Activated naive CD8-positive, alpha-beta T cell treated with anti-CD3 and anti-CD28 coated beads, Interleukin-2, amount 50 U/mL, for 16 hours (primary cell): ENCODE data around the gene NEDD4.
"Not testable (repeated sequence)": the region's sequence is repeated elsewhere in the genome, so short reads cannot be mapped to it uniquely, and the experiment has no call there.

Experiments used
- DNase-seq: peaks from one replicate; pipeline ENCODE4 v3.0.0-alpha.2; 2020; ENCODE audit warnings: low read depth, low spot score

Gene NEDD4

DNA sequence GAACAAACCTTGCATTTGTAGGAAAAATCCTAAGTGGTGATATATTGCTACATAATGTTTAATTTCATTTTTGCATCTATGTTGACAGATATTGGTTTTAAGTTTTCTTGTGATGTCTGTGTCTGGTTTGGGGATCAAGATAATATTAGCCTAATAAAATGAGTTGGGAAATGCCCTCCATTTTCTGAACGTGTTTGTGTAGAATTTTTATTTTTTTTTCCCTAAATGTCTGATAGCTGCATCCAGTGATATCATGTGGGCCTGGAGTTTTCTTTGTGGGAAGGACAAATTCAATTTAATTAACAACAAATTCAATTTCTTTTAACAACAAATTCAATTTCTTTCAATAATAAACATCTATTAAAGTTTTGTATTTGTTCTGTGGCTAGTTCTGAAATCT lies 35.1 kb downstream of the NEDD4 start:
- DNase-seq, result no peak

DNA sequence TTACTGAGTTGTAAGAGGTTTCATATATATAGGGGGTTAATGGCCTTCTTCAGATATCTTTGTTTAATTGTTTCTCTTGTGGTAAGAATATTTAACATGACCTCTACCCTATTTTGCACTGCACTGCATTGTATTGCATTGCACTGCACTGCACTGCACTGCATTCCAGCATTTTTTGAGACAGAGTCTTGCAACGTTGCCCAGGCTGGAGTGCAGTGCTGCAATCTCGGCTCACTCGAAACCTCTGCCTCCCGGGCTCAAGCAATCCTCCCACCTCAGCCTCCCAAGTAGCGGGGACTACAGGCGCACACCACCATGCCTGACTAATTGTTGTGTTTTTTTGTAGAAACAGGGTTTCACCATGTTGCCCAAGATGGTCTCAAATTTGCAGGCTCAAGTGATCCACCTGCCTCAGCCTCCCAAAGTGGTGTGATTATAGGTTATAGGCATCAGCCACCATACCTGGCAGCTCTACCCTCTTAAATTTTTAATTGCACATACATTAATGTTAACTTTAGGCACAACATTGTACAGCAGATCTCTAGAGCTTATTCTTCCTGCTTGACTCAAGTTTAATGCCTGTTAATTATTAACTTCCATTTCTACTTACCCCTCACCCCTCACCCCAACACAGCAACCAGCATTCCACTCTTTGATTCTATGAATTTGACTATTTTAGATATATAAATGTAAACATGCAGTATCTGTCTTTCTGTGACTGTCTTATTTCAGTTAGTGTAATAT lies 38.4 kb downstream of the NEDD4 start:
- DNase-seq, result no peak

DNA sequence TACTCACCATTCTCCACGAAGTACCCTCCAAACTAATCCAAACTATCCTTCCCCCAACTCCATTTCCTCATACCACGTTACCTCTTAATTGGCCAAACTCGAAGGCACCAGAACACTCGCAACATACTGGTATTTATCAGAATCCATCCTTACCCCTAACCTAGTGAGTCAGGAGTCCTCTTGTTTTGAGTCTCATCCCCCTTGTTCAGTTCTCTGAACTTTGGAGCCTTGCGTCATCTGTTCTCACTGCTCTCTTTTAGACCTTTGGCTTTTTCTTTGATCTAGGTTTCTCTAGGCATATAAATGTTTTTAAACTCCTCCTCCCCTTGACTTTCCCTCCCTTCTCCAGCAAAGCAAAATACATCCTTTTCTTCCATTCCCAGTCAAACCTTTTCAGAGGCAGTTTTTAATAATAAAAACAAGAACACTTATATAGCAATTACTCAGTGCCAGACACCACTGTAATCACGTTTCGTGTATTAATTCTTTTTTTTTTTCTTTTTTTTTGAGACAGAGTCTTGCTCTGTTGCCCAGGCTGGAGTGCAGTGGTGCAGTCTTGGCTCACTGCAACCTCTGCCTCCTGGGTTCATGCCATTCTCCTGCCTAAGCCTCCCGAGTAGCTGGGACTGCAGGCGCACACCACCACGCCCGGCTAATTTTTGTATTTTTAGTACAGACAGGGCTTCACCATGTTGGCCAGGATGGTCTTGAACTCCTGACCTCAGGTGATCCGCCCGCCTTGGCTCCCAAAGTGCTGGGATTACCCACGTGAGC lies 40.7 kb downstream of the NEDD4 start:
- not testable (repeated sequence) for DNase-seq

DNA sequence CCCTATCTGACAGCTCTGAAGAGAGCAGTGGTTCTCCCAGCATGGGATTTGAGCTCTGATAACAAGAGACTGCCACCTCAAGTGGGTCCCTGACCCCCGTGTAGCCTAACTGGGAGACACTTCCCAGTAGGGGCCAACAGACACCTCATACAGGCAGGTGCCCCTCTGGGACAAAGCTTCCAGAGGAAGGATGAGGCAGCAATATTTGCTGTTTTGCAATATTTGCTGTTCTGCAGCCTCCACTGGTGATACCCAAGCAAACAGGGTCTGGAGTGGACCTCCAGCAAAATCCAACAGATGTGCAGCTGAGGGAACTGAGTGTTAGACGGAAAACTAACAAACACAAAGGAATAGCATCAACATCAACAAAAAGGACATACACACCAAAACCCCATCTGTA lies 48.8 kb downstream of the NEDD4 start:
- not testable (repeated sequence) for DNase-seq

DNA sequence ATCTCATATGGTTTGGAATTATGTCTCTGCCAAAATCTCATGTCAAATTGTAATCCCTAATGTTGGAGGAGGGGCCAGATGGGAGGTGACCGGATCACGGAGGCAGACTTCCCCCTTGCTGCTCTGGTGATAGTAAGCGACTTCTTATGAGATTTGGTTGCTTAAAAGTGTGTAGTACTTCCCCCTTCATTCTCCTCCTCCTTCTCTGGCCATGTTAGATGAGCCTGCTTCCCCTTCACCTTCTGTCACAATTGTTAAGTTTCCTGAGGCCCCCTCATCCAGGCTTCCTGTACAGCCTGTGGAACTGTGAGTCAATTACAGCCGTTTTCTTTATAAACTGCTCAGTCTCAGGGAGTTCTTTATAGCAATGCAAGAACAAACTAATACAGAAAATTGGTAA lies 51.1 kb downstream of the NEDD4 start:
- no peak for DNase-seq

DNA sequence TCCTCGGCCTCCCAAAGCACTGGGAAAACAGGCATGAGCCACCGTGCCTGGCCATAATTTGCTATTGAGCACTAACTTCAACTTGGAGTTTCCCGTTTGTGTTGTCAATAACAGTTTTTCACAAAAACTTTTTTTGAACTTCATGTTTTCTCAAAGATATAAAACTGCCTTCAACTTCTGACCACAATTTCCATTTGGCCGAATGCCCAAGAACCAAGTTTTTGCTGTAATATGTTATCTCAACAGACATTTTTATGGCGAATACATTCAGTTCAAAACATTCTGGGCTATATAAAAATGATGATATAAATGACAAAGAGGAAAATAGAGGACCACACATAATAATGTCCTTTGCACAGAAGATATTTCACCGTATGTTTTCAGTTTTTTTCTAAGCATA lies 56.4 kb downstream of the NEDD4 start:
- DNase-seq, result no peak

DNA sequence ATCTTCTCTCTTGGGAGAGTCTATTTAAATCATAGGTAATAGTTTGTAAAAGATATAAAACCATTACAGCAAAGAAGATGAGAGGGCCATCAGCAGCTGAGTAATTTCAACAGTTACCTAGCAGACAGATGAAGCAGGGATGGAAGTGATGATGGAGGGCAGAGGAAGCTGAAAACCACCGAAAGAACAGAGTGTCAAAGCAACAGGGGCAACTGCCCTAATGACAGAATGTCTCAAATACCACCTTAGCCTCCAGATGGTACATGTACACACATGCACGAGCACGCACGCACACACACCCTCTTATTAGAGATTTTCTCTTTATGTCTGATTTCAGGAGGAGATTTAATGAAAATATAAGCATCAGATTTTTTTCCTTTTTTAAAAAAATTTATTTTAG lies 64.5 kb downstream of the NEDD4 start:
- DNase-seq, result no peak

DNA sequence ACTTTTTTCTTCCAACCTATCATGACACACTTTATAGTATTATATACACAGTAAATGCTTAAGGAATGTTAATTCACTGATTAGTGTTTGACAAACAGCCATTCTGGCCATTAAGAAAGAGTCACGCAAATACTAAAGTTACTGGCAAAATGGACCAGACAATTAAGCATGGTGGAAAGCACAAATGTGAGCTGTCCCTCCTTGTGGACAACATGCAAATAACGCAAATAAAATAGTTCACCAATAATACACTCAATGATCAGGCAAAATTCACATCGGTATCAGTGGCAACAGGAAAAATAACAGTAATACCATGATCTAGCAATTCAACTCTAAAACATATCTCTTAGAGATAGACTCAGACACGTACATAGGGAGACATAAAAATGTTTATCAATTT lies 71.7 kb downstream of the NEDD4 start:
- DNase-seq, result no peak

DNA sequence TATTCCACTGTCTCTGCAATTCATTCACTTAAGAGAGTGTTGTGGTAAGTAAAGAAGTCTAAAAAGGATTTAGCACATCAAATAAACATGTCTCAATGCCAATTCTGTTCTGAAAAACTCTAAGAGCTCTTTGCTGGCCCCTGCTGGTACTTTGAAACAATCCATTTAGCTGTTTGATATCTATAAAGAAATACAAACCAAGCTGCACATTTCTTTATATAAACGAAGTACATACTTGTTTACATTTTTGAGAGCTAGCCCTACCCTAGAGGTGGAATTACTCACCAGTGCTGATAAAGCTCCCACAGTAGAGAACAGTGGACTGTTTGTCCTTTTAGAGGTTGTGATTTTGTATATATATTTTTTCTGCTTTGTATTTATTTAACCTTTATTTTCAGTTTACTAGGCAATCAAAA lies 75.5 kb downstream of the NEDD4 start:
- DNase-seq, result no peak

DNA sequence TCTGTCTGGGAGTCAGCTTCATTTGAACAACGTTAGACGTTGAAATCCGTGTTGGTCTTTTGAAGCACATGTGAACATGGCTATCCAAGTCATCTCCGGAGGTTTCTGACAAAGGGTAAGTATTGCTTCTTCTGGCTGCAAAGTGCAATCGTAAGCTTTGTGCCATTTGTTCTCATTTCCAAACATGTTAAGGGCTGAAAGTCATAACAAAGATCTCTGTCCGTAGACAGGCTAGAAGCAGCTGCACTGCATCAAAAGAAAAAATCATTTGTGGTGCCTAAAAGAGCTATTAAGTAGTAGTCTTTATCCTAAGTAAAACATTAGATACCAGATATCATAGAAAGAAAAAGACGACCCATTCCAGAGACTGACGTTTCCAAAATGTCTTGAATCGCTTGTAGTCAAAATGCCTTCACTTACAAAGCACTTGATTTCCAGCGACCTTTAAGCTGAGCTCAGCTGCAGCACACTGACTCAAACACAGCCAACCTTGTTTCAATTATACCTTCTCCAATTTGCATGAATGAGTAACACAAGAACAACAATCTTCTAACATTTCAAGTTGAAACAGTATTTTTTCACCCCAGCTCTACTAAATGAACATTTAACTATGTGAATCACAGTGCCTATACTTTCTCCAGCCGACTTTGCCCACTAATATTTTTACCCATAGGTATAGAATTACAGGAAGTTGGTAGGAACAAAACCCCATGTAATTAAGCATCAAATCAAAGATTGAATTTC lies 76.6 kb downstream of the NEDD4 start:
- no peak for DNase-seq

DNA sequence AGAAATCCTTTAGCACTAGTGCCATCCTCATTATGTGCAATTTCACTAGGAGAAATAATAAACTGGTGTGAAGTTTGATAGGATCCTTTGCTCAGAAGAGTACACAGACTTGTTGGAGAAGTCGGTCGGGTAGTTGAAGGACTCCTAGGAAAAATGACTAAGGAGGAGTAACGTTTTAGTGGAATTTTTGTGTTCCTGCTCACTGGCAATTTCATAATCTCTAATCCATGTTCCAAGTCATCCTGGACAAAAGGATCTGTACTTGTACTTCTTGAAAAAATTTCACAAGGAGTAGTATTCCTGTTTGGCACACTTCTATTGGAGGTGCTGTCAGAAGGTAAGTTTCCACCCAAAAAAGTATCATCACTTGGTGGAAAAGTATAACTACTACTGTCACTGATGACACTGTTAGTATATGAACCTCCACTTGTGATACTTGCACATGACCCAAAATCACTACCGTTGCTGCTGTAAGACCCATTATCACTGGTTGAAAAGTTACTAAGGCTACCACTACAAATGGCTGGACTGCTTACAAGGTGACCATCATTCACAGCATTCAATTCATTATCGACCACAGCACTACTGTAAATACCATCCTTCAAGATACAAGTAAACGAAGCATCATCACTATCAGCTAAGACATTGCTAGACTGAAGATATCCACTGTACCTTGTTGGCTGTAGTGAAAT lies 77.4 kb downstream of the NEDD4 start:
- no peak for DNase-seq

DNA sequence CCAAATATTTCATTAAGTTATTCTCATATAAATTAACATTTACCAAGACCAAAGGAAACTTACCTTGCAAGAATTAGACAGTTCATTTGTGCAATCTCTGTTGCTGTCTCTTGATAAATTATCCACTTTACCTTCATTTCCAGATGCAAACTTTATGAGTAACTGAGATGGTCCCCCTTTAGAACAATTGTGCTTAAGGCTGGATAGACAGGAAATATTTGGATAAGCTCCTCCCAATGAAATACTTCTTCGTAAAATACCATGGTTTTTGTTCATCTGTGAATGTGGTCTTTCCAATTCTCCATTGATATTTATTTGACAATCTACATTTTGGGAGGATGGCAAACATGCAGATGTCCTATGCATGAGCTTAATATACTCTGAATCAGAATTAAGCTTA lies 78.2 kb downstream of the NEDD4 start:
- no peak for DNase-seq

DNA sequence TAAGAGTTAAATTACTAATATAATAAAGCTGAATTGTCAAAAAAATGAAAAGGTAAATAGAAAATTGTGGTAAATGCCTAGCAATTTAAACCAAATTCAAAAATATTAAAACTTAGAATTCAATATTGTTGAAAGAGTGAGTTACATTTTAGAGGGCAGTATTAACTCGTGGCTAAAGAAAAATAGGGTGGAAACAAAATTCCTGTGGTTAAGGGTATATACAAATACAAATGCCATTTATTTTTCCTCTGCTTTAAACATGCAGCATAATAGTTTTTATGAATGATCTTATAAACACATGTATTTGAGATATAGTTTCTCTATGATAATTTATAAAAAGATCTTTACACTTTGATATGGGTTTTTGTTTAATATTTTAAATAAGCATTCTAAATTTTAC lies 79.0 kb downstream of the NEDD4 start:
- DNase-seq, result no peak

DNA sequence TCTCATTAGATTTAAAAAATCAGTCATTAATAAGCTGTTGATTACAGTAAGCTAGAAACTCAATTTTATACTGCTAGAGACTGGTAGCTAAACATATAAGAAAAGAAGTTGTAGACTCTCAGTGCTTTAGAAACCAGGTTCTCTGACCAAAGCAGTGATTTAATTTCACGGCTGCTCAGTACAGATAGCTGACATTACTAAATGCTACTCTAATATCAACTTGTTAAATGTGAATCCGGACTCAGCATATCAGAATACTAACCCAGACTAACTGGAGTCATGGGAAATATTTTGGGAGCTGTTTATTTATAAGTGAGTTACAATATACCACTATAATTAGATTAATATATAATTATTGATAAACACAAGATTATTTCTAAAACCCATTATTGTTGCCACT lies 80.4 kb downstream of the NEDD4 start:
- DNase-seq, result no peak

DNA sequence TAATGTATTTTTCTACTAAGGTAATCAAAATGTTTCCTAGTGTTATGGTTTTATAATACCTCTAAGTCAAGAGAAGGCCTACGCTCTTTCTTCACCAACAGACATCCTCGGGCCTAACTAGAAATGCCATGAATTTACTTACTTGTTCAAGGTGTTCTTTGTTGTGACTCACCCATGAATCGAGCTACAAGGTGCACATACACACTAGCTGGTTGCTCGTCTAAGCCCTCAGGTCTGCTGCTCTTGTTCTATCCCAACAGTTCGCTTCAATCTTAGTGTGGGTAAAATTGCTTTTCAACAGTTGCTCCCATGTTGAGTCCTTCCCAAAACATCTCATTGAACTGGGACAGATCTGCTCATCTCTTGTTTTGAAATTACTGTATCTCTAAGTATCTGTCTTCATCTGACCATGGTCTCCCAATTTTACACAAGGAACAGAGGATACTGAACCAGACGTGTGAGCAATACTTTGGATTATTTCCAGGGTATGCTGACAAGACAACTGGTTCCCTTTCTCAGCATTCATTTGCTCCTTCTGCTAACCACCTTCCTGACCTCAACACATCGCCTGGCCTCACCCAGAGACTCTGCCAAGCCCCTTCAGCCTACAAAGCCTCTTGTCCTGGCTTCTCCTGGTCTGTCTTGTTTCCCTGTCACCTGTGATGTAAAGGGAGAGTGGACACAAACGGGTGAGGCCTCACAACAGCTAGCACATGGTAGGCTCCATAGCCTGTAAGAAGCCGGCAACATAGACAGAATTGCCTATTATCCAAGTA lies 84.2 kb downstream of the NEDD4 start:
- no peak for DNase-seq

DNA sequence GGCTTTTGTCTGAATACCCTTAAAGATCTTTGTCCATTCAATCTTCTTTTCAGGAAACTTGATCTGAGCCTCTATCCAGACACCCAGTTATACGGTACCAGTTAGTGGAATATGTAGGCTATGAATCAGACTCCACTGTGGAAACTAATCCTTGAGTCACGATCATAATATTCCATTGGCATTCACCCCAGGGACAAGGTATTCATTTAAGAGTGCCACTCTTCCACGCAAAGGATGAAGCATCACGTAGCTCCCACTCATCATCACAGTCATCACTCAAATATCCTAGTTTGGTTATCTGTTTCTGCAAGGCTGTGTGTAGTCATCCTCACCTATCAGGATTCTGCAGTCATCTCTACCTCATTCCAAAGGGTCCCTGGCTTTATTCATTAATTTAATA lies 85.6 kb downstream of the NEDD4 start:
- DNase-seq, result no peak

DNA sequence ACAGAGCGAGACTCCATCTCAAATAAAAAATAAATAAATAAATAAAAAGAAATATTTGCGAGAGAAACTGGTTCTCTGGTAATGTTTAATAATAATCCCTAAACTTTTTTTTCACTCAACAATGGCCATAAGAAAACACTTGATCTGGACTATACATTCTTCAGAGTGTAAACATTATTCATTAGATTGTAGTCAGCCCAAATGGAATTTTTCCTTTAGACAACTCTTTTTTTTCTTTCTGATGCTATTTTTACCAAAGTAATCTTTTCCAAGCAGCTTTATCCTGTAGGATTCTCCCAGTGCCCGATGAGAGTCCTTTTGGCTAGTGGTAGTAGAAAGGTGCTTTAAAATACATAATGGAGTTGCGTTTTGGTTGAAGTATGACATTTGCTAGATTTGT lies 90.4 kb downstream of the NEDD4 start:
- no peak for DNase-seq

DNA sequence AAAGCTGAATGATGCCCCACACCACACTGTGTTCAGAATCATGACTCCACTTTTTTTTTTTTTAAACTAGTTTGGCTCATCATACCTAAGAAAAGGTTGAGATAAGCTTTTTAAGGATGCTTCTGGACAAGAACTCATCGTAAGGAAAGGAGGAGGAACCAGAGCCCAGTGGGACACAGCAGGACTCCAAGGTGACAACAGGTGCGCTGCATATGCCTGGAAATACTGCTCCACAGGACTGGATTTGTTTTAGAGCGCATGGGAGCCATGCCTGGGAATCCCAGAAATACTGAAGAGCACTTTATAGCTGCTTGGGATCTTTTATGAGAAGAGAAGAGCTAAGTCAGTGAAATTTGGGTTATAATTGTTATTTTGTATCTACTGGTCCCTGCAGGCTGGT lies 93.4 kb downstream of the NEDD4 start:
- DNase-seq, result no peak

DNA sequence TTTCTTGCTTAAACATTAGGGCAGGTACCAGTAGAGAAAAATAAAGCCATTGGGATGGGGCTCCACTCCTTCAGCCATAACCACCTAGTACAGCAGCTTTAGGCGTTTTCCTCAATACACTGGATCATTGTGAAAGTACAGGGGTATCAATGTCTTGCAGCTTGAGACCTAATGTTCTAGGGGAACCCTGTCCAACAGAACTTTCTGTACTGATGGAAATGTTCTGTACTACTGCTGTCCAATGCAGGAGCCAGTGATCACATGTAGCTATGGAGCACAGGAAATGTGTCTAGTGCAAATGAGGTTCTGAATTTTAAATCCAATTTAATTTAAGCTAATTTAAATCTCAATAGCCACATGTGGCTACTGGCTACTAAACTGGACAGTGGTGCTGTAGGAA lies 93.9 kb downstream of the NEDD4 start:
- DNase-seq, result no peak

DNA sequence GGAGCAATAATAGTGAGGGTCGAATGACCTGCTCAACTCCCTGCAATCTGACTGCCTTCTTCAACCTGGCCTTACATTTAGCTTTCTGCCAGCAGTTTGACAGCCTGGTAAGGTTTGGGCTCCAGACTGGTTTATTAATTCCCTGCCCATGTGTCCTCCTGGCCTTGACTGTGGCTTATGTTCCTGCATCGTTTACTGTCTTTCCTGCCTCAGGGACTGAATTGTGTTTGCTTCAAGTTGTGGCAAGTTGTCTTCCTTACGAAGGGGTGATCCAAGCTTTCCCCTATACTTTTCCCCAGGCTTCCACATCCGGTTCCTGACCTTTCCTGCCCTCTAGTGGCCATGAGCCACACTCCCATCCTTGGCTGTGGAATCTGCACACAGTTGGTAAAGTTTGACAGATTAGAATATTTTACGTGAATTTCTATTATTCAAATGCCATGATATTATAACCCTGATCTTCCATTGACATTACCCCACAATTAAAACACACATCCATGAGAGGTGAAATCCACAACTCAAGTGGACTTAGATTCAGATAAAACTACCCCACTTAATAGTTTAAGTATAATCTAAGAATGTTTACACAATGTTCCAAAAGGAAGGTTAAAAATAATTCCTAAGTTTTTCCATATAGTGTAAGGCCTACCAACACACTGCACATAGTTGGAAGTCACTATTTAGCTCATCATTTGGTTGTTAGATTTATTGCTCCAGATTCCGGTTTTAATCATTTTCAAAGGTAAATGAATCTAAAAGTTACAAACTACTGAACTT lies 95.7 kb downstream of the NEDD4 start:
- DNase-seq, result no peak
